OCI-LY3 (cell line): ENCODE measurements around the gene FTO.

Experiments
- H2AFZ ChIP-seq: fragments of 200-600, 300-600 bp; shearing (Covaris generic); 2 replicates; pipeline ENCODE4 v1.6.0; 2014; ENCODE audit warnings: antibody characterized with exemption, low read depth, low read length
- H3K27ac ChIP-seq: fragments of 200-600, 300-600 bp; sonication (generic); 2 replicates; pipeline ENCODE4 v1.5.1; 2014; ENCODE audit warnings: mild to moderate bottlenecking, low read length, moderate library complexity, mixed read lengths
- H3K27me3 ChIP-seq: fragments of 200-600, 300-600 bp; sonication (generic); 2 replicates; pipeline ENCODE4 v1.6.1; 2014; ENCODE audit warnings: low read depth, low read length, mixed read lengths
- H3K36me3 ChIP-seq: fragments of 200-600, 300-600 bp; sonication (generic); replicated peaks from 2 replicates; pipeline ENCODE3; 2014; ENCODE audit warnings: low read depth, low read length, mixed read lengths
- H3K4me1 ChIP-seq: fragments of 300-600, 200-600 bp; sonication (generic); 2 replicates; pipeline ENCODE4 v1.6.1; 2014; ENCODE audit warnings: low read length, mixed read lengths
- H3K4me2 ChIP-seq: fragments of 200-600, 300-600 bp; sonication (generic); 2 replicates; pipeline ENCODE4 v1.6.1; 2014; ENCODE audit warnings: low read length, mixed read lengths
- H3K4me3 ChIP-seq: fragments of 300-600, 200-600 bp; sonication (generic); 2 replicates; pipeline ENCODE4 v1.5.1; 2014; ENCODE audit warnings: antibody characterized with exemption, mild to moderate bottlenecking, low read length, moderate library complexity
- H3K79me2 ChIP-seq: fragments of 300-600, 200-600 bp; shearing (Covaris generic); 2 replicates; pipeline ENCODE4 v1.6.1; 2014; ENCODE audit warnings: mild to moderate bottlenecking, low read length, mixed read lengths
- H3K9ac ChIP-seq: fragments of 300-600, 200-600 bp; shearing (Covaris generic); 2 replicates; pipeline ENCODE4 v1.6.0; 2014; ENCODE audit warnings: mild to moderate bottlenecking, low read length, moderate library complexity
- H3K9me3 ChIP-seq: fragments of 200-600, 300-600 bp; shearing (Covaris generic); 2 replicates; pipeline ENCODE4 v1.6.1; 2014; ENCODE audit warnings: low read length, mixed read lengths; ENCODE audit not compliant: insufficient read depth
- H4K20me1 ChIP-seq: fragments of 200-600, 300-600 bp; sonication (generic); 2 replicates; pipeline ENCODE4 v1.6.1; 2016; ENCODE audit warnings: low read length, mixed read lengths; ENCODE audit not compliant: insufficient read depth
- EZH2phosphoT487 ChIP-seq: fragments of 200-600 bp; shearing (Covaris generic); IDR thresholded peaks from 2 replicates; pipeline ENCODE4 v1.6.1; 2018; ENCODE audit warnings: antibody characterized with exemption, mixed run types, low read depth
- TF ChIP-seq, protein P1 (sequence below): fragments of 200-600, 300-600 bp; sonication (generic); IDR thresholded peaks from 2 replicates; pipeline ENCODE4 v1.5.1; 2014; ENCODE audit warnings: antibody characterized with exemption, low read length, low read depth

The FTO gene

DNA sequence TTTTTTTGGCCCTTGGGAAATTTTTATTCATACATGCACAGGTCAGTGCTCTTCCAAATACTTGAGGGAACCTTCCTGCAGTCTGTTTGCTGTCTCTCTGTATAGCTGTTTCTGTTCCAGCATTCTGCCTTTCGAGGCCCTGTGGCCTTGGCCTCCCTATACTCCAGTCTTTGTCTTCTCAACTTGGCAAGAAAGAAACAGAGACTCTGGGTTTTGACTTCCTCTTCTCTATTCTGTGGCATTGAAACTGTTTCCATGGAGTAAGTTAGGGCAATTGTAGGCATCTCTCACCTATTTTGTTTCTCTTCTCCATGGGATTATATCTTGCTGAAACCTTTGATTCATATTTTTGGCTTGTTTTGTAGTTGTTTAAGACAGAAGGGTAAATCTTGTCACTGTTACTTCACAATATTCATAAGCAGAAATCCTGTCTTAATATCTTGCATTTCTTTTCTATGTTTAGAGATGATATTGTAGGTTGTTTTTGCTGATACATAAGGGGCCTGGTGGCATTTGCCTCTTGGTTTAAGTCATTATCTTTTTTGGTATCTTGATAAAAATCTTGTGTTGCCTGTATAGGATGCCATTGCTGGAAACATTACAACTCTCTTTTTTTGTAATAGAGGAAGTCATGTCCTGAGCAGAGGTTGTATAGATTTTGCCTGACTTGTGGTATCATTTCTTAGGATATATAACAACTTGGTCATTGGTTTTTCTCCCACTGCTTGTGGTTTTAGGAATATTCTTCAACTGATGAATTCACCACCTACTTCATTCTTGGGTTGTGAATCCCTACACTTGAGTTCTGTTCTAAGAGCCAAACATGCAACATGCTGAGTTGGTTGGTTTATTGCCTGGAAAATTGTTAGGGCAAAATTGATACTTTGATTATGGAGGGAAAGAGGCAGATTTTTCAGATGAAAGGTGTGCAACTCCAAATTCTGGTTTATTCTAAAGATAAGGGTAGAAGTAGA is 168.6 kb downstream of the FTO start:
- Histone ChIP-seq H3K9me3 (no peaks in the 10 kb centered on the region), H3K36me3 (no peaks in the 10 kb centered on the region), H3K9ac (no peak overlapping the region), H4K20me1 (no peaks in the 10 kb centered on the region), H3K27ac (no peak overlapping the region), H3K4me3 (no peak overlapping the region), H3K4me1 (peaks cover 2% of the 10 kb centered on the region; the same call in 1 of the 2 replicates), H3K27me3 (no peaks in the 10 kb centered on the region), H3K79me2 (no peaks in the 10 kb centered on the region), H2AFZ (no peak overlapping the region), H3K4me2 (no peak overlapping the region)
- TF ChIP-seq, protein P1, sequence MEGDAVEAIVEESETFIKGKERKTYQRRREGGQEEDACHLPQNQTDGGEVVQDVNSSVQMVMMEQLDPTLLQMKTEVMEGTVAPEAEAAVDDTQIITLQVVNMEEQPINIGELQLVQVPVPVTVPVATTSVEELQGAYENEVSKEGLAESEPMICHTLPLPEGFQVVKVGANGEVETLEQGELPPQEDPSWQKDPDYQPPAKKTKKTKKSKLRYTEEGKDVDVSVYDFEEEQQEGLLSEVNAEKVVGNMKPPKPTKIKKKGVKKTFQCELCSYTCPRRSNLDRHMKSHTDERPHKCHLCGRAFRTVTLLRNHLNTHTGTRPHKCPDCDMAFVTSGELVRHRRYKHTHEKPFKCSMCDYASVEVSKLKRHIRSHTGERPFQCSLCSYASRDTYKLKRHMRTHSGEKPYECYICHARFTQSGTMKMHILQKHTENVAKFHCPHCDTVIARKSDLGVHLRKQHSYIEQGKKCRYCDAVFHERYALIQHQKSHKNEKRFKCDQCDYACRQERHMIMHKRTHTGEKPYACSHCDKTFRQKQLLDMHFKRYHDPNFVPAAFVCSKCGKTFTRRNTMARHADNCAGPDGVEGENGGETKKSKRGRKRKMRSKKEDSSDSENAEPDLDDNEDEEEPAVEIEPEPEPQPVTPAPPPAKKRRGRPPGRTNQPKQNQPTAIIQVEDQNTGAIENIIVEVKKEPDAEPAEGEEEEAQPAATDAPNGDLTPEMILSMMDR = no peak
- no peak for TF ChIP-seq EZH2phosphoT487

DNA sequence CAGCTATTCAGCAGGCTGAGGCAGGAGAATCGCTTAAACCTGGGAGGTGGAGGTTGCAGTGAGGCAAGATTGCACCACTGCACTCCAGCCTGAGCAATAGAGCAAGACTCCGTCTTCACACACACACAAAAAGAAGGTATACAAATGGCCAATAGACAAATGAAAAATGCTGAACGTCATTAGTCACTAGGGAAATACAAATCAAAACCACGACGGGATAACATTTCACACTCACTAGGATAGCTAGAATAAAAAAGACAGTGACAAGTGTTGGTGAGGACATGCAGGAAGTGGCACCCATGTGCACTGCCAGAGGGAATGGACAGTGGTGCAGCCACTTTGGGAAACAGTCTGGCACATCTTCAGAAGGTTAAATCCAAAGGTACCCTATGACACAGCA is 172.9 kb downstream of the FTO start:
- Histone ChIP-seq H3K4me3 (no peak overlapping the region), H3K4me1 (peaks cover 2% of the 10 kb centered on the region; the same call in 1 of the 2 replicates), H3K36me3 (peaks cover 2% of the 10 kb centered on the region), H3K4me2 (no peak overlapping the region), H3K27ac (no peak overlapping the region), H3K9me3 (no peaks in the 10 kb centered on the region), H3K27me3 (no peaks in the 10 kb centered on the region), H2AFZ (no peak overlapping the region), H4K20me1 (no peaks in the 10 kb centered on the region), H3K9ac (no peak overlapping the region), H3K79me2 (no peaks in the 10 kb centered on the region)
- TF ChIP-seq, protein P1 = no peak
- no peak for TF ChIP-seq EZH2phosphoT487

DNA sequence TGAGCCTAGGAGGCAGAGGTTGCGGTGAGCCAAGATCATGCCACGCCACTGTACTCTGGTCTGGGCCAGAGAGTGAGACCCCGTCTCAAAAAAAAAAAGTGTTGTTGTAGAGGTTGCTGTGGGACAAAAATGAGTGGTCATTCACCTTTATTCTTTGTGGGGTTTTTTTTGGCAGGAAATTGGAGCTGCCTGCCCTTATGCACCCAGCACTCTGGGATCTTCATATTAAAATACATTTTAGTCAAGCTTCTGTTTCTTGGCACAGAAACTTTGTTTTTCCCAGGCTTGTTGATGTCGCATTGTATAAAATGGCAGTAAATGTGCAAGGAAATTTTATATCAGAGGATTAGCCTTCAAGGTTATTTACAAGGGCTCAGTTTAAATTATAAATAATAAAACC is 174.3 kb downstream of the FTO start:
- no peak overlapping the region for H3K9ac ChIP-seq
- H4K20me1 ChIP-seq = no peaks in the 10 kb centered on the region
- no peaks in the 10 kb centered on the region for H3K9me3 ChIP-seq
- TF ChIP-seq EZH2phosphoT487 = no peak
- TF ChIP-seq, protein P1 = no peak
- H3K27ac ChIP-seq = no peak overlapping the region
- no peaks in the 10 kb centered on the region for H3K79me2 ChIP-seq
- H3K36me3 ChIP-seq = peaks cover 2% of the 10 kb centered on the region
- no peak overlapping the region for H3K4me3 ChIP-seq
- H3K4me1 ChIP-seq = no peaks in the 10 kb centered on the region
- no peak overlapping the region for H2AFZ ChIP-seq
- H3K27me3 ChIP-seq = no peaks in the 10 kb centered on the region
- H3K4me2 ChIP-seq = no peak overlapping the region

DNA sequence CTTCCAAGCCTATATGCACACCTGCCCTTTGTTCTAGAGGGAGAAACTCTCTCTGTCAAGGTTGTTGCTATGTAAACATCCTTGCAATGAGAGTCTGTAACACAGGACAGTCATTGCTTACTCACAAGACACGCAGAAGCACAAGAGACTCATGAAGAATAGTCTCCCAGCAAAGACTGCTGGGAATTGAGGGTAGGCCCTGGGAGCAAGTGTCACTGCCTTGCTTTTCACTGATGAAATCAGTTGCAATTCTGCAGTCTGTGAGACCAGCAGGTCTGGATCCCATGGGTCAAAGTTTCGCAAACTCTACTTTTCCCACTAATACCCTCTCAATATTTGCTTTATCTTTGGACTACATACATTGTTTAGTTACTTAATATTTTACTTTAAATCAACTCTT is 177.4 kb downstream of the FTO start:
- Histone ChIP-seq H3K27ac (no peak overlapping the region), H3K4me3 (no peak overlapping the region), H3K27me3 (no peaks in the 10 kb centered on the region), H3K36me3 (peaks cover 2% of the 10 kb centered on the region), H3K4me1 (no peaks in the 10 kb centered on the region), H2AFZ (no peak overlapping the region), H4K20me1 (no peaks in the 10 kb centered on the region), H3K79me2 (no peaks in the 10 kb centered on the region), H3K4me2 (no peak overlapping the region), H3K9me3 (no peaks in the 10 kb centered on the region), H3K9ac (no peak overlapping the region)
- TF ChIP-seq EZH2phosphoT487 = no peak
- TF ChIP-seq, protein P1 = no peak
